ENCODE measurements around the gene ZEB2. TPM values are rescaled to one million over a fixed set of nuclear protein-coding genes. Genes with fewer than 3 reads are reported as not detected.

The ZEB2 gene
- total RNA-seq, 1 donor from 2014 or later: 15.2 TPM

DNA sequence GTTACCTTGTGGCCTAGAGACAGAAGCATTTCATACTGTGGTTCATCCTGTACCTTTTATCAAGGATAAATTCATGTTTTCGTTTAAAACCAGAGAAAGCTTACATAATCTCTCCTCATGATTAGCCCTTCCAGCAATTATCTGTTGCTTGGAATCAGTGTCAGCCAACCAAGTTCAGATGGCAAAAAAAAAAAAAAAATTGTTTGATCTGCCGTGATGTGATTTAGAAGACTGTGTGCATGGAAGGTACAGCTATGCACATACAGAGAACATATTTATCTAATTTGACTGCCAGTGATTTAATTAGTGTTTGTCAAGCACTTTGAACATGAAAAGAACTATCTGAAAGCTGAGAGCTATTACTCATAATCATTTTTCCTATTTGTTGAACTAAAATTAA lies 180.9 kb downstream of the ZEB2 start:
- peaks cover 25% of the 10 kb centered on the region for H3K4me1 Mint-ChIP-seq
- H3K4me3 Mint-ChIP-seq: no peak overlapping the region
- intact Hi-C loops (cut with micrococcal nuclease): loop anchor here (10.0 kb wide), 1 partner anchor 1084 kb away; no protein-coding TSS in a partner anchor
- peaks cover 14% of the 10 kb centered on the region for H3K9me3 Mint-ChIP-seq
- H3K27ac Mint-ChIP-seq: no peak overlapping the region
- H3K27me3 Mint-ChIP-seq: no peaks in the 10 kb centered on the region
- no peak for DNase-seq
- no peaks in the 10 kb centered on the region for H3K36me3 Mint-ChIP-seq (ENCODE audit: low read depth)

DNA sequence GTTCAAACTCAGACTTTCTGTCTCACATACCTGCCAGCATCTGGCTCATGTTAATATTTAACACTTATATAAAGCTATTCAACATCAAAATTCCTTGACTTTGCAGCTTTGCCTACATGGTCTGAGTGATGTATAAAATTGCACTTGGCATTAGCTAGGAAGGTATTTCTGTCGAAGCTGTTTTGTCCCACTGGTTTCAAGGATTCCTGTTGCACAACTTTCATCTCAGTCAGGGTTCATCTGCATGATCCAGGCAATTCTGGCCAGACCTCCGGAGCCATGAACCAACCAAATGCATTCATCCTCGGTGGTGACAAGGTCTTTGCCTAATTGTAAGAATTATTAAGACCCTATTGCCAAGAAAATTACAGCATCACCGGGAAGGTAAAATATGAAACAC lies 185.4 kb downstream of the ZEB2 start:
- H3K4me1 Mint-ChIP-seq: peaks cover 37% of the 10 kb centered on the region
- no peak overlapping the region for H3K4me3 Mint-ChIP-seq
- no peak overlapping the region for H3K27ac Mint-ChIP-seq
- peaks cover 7% of the 10 kb centered on the region for H3K9me3 Mint-ChIP-seq
- intact Hi-C loops (cut with micrococcal nuclease): loop anchor here (5.0 to 10.0 kb wide), 3 partner anchors 123 to 1202 kb away; no protein-coding TSS in a partner anchor
- H3K27me3 Mint-ChIP-seq: peaks cover 6% of the 10 kb centered on the region
- no peak for DNase-seq
- peaks cover 9% of the 10 kb centered on the region for H3K36me3 Mint-ChIP-seq (ENCODE audit: low read depth)
